LNCAP (cell line): Measurements from ENCODE around the gene CALN1.

Source experiments
- CTCF ChIP-seq: fragments of 450-650 bp; IDR thresholded peaks from 2 replicates; pipeline ENCODE4 v1.5.1; 2017; ENCODE audit warnings: mild to moderate bottlenecking

Gene CALN1

GRCh38 chr7:71864130-71864529, 548.0 kb downstream of the CALN1 start:
- no peak for TF ChIP-seq CTCF

- TF ChIP-seq CTCF = no peak
Measured at GRCh38 chr7:71860572-71860971, 551.6 kb downstream of the CALN1 start.

GRCh38 chr7:71857338-71857737, 554.8 kb downstream of the CALN1 start:
- TF ChIP-seq CTCF = no peak

GRCh38 chr7:71854546-71855397, 557.4 kb downstream of the CALN1 start:
- TF ChIP-seq CTCF = no peak

GRCh38 chr7:71851776-71852498, 560.2 kb downstream of the CALN1 start:
- no peak for TF ChIP-seq CTCF

- no peak for TF ChIP-seq CTCF
Measured at GRCh38 chr7:71846160-71846559, 566.0 kb downstream of the CALN1 start.

- no peak for TF ChIP-seq CTCF
Measured at GRCh38 chr7:71843676-71844075, 568.5 kb downstream of the CALN1 start.
